HG03442 (cell line): ENCODE measurements around the gene CORO7.
"Not testable (repeated sequence)": the region's sequence is repeated elsewhere in the genome, so short reads cannot be mapped to it uniquely, and the experiment has no call there.

Source experiments
- ATAC-seq: cut with Tn5 transposase; IDR thresholded peaks from one replicate; pipeline ENCODE4 v1.9.1; 2021; ENCODE audit warnings: mild to moderate bottlenecking, moderate library complexity; ENCODE audit not compliant: unreplicated experiment

CORO7 gene

DNA sequence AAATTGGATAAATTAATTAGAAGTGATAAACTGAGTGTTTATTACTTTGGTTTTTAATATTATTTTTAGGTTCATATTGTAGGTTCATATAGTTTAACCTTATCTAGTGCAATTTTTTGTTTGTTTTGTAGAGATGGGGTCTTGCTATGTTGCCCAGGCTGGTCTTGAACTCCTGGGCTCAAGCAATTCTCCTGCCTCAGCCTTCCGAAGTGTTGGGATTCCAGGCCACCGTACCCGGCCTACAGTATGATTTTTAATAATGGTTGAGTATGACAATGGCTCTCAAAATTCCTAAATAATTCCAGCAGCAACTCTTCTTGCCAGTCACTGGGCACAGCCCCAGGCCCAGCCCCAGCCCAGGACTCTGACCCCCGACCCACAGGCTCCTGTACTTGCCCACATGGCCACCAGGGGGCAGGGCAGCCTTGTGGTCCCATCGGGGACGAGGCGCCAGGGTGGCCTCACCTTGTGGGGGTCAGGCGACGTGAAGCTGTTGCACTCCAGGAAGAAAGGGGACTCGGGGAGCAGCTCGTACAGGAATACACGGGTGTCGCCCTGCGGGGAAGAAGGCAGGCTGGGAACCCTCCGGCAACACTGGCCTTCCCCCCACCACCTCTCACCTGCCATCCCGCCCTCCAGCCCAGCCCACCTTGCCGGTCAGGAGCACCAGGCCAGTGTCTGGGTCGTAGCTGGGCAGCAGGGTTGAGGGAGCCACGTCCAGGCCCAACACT, 57.4 kb downstream of the CORO7 start:
- no peak for ATAC-seq

DNA sequence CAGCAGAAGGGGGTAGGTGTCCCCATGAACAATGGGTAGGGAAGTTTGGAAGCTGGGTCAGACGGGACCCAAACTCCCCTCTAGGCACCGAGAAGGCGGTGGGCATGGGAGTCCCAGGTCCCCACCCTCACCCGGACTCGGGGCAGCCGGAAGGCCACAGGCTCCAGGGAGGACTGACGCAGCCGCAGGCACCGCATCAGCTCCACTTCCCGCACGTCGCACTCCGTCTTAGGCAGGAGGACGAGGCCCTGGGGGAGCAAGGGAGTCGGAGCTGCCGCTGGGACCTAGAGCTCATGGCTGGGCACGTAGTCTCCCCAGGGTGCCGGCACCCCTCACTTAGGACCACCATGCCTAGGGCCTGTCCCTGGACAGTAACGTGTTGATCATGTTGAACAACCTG, 58.2 kb downstream of the CORO7 start:
- ATAC-seq = no peak

DNA sequence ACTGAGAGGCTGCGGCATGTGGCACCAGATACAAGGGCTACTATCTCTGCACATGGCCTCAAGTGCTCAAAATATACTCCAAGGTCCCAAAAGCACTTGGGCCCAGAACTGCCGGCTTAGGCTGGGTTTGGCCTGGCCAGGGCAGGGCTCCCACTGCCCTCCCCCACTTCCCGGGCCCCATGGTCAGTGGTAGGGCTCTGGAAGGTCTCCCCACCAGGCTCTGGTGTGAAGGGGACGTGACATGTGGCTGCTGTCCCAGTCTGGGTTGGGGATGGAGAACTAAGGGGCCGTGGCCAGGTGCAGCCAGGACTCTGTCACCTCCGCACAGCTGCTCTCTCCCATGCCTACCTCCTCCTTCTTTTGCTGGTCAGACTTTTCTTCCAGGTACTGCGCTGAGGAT, 59.6 kb downstream of the CORO7 start:
- ATAC-seq = no peak

DNA sequence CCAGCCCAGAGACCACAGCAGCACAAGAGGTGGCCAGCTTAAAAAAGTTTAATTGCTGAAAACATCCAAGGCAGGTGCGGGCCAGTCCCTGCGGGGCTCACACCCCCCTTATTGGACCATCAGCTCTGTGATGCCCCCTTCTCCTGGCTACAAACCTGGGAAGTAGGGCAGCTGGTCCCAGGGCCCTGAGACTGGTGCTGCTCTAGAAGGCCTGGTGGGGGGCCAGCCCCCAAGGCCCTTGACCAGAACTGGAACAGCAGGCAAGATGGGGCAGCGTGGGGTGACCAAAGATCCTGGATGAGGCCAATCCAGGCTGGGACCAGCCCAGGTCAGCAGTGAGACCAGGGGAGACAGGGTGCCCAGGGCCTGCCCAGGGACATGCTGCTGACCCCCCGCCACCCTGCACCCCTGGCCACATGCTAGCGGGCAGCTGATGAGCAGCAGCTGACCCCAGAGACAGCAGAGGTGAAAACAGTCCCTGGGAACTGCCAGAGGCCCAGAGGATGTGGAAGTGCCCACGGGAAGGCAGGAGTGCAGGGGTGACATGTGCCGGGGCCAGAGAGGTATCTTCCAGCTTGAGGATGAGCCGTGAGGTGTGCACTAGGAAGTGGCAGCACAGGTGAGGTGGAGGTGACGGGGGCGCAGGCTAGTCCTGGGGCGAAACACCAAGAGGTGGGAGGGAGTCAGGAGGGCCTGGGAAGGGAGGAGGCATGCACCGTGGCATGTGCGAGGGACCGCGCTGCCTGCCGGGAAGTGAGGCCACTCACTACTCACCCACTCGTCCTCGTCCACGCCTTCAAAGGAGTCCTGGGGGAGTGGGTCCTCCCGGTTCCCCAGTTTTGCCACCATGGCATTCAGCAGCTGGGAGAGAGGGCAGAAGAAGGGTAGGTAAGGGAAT, 61.6 kb downstream of the CORO7 start:
- no peak for ATAC-seq

DNA sequence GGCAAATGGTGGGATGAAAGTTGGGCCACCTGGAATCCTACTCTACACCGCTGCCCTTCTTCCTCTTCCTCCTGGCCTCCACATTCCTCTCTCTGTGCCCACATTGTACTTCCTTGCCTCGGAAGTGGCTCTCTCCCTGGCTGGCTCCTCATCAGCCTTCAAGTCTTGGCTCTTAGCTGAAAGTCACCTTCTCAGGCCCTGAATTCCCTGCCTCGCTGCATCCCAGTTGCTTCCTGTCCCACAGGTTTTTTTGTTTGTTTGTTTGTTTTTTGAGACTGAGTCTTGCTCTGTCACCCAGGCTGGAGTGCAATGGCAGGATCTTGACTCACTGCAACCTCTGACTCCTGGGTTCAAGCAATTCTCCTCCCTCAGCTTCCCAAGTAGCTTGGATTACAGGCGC, 62.7 kb downstream of the CORO7 start:
- no peak for ATAC-seq

DNA sequence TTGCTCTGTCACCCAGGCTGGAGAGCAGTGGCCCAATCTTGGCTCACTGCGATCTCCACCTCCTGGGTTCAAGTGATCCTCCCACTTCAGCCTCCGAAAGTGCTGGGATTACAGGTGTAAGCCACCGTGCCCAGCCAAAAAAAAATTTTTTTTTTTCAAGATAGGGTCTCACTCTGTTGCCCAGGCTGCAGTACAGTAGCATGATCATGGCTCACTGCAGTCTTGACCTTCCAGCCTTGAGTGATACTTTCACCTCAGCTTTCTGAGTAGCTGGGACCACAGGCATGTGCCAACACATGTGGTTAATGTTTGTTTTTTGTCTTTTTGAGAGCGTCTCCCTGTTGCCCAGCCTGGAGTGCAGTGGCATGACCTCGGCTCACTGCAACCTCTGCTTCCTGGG, 63.6 kb downstream of the CORO7 start:
- ATAC-seq = no peak

DNA sequence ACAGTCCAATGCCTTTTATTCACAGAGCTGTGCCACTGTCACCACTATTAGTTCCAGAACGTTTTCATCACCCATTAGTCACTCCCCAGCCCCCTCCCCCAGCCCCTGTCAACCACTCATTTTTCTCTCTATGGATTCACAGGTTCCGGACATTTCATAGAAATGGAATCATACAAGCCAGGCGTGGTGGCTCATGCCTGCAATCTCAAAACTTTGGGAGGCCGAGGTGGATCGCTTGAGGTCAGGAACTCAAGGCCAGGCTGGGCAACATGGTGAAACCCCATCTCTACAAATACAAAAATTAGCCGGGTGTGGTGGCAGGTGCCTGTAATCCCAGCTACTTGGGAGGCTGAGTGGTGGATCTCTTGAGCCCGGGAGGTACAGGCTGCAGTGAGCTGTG, 64.5 kb downstream of the CORO7 start:
- ATAC-seq = no peak

DNA sequence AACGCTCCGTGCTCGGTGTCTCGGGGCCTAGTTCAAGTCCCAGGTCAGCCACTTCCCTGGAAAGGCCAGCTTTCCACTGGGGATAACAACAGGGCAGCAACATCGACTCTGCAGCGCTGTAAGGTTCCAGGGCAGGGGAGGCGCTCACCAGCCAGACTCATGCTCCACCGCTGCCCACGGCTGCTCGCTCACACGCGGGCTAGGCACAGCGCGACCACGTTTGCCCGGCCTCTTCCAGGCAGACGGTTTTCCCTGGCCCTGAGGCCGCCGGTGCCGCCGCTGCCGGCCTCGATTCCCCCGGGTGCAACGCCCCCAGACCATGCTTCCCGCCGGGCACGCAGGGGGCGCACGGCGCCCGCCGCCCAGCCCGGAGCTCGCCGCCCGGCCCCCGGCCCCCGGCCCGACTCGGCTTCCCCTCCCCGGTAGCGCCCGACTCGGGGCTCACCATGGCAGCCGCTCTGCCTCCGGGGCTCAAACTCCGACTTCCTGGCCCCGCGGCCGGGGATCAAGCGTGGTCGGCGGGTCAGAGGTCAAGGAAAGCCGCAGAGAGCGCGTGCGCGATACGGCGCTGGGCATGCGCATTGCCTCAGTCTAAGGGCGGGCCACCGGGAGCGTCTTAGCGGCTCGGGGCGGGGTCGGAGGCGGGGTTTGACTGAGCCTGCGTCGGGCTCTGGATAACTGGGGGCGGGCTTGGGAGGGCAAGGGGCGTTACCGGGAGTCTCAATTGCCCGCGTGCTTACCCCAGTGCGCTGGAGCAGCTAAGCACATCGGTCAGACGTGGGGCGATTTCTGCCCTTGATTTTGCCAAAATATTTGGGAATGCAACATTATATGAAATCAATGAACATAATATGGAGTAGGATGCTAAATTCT, 65.4 kb downstream of the CORO7 start, which contains the start of gene PAM16:
TSS of gene PAM16 (minus strand) at position 535 of the 873 bp plus-strand sequence. CDS start at position 448, 87 bp downstream.
- ATAC-seq = peak; percentile 83

DNA sequence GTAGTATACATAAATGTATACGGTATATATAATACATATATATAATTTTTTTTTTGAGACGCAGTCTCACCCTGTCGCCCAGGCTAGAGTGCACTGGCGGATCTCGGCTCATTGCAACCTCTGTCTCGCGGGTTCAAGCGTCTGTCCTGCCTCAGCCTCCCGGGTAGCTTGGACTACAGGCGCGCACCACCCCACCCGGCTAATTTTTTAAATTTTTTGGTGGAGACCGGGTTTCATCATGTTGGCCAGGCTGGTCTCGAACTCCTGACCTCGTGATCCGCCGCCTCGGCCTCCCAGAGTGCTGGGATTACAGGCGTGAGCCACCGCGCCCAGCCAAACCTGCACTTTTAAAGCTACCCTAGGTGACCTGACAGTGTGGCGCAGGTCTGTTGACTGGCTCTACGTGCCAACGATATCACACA, 66.0 kb downstream of the CORO7 start:
- no peak for ATAC-seq

DNA sequence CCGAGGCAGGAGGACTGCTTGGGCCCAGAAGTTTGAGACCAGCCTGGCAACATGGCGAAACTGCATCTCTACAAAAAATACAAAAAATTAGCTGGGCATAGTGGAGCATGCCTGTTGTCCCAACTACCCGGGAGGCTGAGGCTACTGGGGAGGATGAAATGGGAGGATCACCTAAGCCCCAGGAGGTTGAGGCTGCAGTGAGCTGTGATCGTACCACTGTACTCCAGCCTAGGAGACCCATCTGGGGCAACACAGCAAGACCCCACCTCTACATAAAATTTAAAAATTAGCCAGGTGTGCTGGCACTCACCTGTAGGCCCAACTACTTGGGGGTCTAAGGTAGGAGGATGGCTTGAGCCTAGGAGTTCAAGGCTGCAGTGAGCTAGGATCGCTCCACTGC, 67.1 kb downstream of the CORO7 start:
- ATAC-seq = no peak

DNA sequence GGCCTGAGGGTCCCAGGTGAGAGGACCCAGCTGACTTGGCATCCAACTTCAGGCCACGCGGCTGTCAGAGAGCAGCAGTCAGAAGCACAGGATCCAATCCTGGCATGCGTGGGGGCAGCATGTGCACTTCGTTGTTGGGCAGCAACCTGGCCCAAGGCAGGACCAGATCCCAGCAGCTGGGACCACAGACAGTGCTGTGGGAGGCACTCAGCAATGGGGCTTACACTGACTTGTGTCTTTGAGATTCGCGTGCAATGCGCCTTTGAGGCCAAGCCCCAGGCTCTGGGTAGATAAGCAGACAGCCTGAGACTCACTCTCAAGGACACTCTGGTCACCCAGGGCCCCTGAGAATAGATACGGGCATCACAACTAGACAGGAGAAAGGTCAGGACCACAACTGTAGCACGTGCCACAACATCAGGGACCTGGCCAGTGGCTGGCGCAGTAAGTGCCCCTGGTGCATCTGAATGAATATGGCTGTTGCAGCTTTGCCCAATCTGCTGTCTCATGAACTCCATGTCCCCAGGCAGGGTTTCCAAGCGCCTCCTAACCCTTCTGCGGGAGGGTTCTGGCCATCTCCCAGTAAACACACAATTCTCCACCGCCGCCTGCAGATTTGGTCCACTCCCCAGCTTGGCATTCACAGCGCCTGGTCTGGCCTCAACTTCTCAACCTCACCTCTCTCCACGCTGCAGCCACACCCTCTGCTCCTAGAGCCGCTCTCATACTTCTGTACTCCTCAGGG, 68.5 kb downstream of the CORO7 start:
- ATAC-seq = no peak

DNA sequence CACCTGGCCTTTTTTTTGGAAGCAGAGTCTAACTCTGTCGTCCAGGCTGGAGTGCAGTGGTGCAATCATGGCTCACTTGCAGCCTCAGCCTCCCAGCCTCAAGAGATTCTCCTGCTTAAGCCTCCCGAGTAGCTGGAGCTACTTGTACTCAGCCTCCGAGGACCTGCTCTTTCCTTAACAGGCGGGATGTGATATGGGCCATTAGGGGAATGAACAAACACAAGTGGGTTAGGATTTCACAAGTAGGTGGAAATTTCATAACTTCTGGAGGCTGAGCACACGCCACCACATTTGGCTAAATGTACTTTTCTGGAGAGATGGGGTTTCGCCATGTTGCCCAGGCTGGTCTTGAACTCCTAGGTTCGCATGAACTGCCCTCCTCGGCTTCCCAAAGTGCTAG, 69.4 kb downstream of the CORO7 start:
- no peak for ATAC-seq

DNA sequence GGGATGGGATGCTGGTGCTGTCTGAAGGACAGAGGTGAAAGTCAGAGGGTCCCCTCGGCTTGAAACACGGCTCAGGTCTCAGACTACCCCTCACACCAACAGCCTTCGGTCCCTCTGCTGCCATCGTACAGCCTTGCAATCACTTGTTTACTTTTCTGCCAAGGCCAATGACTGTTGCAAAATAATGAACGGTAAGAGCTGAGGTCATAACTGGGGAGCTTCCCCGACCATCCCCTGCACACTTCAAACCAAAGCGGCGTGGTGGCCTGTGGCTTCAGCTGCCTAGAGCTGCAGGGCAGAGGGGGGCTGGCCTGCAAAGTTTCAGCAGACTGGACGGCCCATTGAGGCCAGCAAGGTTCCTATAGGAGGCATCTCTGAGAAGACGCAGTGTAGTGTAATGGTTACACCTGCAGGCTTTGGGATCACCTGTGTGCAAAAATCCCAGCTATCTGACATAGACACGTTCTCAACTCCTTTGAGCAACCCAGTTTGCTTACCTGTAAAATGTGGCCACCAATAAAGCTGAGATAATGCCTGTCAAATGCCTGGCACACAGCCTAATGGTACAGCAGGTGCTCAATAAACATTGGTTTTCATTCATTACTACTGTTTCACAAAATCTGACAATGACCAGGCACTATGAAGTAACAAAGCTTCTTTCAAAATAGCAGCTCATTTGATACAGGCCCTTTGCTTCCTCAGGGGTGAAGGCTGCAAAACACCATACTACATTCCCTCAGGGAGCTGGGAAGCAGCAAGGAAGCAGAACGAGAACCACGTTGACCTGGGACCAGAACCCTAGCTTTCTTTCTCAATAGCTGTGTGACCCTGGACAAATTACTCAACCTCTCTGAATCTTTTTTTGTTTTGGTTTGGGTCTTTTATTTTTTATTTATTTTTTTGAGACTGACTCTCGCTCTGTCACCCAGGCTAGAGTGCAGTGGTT, 70.3 kb downstream of the CORO7 start:
- no peak for ATAC-seq

DNA sequence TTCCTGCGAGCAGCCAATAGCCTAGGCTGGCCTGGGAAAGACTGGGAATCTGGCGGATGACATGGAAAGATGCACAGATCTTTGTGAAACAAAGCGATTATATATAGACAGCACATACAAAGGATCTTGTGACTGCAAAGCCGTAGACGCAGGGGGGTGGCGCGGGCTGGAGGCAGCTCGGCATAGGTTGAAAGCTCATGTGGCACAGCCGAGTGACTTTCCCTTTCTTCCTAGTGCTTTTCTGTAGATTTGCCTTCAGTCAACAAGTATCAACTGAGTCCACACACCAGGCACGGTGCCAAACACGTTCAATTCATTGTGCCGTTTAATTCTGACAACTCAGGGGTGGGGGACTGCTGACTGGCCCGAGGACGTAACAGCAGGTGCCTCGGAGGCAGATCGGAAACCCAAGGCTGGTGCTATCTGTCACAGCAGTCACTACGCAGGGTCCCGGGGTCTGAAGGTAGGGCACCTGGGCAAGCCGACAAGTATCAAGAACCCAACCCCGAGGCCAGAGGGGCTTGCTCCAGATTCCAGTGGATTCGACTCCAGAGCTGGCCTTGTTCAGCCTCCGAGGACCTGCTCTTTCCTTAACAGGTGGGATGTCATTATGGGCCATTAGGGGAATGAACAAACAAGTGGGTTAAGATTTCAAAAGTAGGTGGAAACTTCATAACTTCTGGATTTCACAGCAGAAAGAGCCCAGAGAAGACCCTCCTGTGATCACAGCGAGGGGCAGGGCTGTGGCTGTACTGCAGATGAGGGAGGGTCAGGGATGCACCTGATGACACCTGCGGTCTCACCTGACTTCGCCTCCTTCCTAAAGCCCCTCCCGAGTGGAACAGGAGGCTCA, 71.2 kb downstream of the CORO7 start:
- ATAC-seq = no peak

DNA sequence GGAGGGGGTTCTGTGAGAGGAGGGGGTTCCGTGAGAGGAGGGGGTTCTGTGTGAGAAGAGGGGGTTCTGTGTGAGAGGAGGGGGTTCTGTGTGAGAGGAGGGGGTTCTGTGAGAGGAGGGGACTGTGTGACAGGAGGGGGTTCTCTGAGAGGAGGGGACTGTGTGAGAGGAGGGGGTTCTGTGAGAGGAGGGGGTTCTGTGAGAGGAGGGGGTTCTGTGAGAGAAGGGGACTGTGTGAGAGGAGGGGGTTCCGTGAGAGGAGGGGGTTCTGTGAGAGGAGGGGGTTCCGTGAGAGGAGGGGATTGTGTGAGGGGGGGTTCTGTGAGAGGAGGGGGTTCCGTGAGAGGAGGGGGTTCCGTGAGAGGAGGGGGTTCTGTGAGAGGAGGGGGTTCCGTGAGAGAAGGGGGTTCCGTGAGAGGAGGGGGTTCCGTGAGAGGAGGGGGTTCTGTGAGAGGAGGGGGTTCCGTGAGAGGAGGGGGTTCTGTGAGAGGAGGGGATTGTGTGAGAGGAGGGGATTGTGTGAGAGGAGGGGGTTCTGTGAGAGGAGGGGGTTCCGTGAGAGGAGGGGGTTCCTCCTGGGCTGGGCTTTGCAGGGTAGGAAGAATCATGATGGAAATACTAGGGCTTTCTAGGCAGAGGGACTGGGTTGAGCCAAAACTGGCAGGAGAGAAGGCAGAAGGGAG, 72.0 kb downstream of the CORO7 start:
- not testable (repeated sequence) for ATAC-seq

DNA sequence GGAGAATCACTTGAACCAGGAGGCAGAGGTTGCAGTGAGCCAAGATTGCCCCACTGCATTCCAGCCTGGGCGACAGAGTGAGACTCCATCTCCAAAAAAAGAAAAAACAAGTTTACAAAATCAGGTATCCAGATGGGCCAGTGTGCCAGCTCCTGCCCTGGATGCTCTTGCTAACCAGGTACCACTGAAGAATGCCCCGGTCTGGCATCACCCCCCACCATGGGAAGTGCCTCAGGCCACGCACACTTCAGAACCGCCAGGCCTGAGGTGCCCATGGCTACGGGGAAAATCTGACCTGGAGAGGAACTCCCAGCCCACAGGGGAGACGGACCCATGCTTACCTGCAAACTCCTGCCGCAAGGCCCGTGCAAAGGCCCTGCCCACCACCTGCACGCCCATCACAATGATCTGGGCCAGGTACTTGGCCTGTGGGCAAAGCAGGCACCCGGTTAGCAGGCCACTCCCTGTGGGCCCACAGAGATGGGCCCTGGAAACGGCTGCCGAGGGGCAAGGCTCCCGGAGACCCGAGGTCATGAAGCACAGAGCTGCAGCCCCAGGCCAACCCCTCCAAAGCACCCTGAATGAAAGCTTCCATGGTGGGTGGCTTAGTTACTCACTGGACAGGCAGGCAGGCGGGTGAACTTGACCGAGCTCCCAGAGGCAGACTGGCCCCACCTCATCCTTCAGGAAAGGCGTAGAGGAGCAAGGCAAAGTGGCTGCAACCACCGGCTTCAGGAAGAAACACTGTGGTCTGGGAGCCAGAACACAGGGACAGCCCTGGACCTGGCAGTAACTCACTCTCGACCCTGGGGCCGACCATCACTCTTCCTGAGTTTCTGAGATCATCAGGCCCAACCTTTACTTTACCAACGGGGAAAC, 73.3 kb downstream of the CORO7 start:
- no peak for ATAC-seq

DNA sequence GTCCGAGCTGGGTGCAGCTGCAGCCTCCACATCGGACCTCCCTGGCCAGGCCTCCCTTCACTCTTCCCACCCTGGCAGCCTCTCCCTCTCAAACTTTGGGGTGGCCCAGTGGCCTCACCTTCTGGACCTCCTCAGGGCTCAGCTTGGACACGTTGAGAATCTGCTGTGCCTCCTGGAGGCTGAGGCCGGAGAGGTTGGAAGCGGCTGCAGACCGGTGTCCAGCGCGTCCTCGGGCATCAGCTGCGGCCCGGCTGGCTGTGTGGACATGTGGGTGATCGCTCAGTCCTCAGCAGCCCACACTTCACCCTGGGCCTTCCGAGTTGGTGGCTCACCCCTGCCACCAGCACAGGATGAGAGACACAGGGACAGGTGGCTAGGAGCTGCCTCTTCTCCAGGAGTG, 75.1 kb downstream of the CORO7 start:
- ATAC-seq = no peak
